ENCODE data around the gene CDCA7L.

The CDCA7L gene

DNA sequence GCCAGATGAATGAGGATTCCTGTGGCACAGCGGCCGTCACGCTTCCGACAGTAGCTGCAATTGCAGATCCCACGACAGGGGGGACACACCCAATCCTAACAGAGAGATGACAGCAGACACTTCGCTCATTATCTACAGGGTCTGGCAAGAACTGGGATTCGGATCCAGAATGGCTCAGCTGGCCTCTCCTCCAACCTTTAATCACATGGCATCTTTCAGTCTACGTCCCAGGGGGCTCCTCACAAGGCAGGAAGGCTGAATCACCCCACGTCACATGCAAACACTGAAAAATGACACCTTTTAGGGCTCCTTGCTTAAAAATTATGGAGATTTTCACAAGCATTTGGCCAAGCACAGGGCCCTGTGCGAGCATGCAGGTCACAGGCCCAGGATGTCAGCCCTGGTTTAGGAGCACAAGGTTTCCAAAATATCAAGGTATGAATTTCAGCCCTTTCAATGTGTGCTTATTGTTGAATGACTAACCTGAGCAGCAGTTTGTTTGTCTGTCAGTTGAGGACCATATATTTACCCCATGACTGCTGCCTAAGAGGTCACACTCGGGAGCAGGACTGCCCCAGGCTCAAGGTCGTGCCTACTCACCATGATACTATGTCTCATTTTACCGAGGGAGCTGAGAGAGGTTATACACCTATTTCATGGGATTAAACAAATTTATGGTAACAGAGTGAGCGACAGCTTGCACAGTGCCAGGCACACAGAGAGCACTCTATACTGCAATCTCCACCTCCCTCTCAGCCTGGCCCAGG lies 42.5 kb downstream of the CDCA7L start:
- no peaks in the 10 kb centered on the region for H3K4me1 ChIP-seq (ENCODE audit: control insufficient read depth, low read length)
- no peaks in the 10 kb centered on the region for H3K9me2 ChIP-seq (replicated peaks; ENCODE audit: control insufficient read depth, low read length)
- no peaks in the 10 kb centered on the region for H3F3A ChIP-seq (ENCODE audit: control insufficient read depth, insufficient read depth)
- H3K4me3 ChIP-seq (ENCODE audit: low read length), result no peak overlapping the region
- TF ChIP-seq, protein P1, sequence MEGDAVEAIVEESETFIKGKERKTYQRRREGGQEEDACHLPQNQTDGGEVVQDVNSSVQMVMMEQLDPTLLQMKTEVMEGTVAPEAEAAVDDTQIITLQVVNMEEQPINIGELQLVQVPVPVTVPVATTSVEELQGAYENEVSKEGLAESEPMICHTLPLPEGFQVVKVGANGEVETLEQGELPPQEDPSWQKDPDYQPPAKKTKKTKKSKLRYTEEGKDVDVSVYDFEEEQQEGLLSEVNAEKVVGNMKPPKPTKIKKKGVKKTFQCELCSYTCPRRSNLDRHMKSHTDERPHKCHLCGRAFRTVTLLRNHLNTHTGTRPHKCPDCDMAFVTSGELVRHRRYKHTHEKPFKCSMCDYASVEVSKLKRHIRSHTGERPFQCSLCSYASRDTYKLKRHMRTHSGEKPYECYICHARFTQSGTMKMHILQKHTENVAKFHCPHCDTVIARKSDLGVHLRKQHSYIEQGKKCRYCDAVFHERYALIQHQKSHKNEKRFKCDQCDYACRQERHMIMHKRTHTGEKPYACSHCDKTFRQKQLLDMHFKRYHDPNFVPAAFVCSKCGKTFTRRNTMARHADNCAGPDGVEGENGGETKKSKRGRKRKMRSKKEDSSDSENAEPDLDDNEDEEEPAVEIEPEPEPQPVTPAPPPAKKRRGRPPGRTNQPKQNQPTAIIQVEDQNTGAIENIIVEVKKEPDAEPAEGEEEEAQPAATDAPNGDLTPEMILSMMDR (IDR thresholded peaks at IDR 0.05; ENCODE audit: low read depth, low read length, poor library complexity, severe bottlenecking), result no peak
- TF ChIP-seq EZH2phosphoT487 (IDR thresholded peaks at IDR 0.05; ENCODE audit: borderline replicate concordance, low read length), result no peak
- H3K9me3 ChIP-seq (ENCODE audit: control insufficient read depth, insufficient read depth, low read length), result no peaks in the 10 kb centered on the region
- no peaks in the 10 kb centered on the region for H3K79me2 ChIP-seq (ENCODE audit: control insufficient read depth, low read length)
- H3K36me3 ChIP-seq (ENCODE audit: control insufficient read depth, low read length), result peaks cover 96% of the 10 kb centered on the region
- no peaks in the 10 kb centered on the region for H3K27me3 ChIP-seq (ENCODE audit: control insufficient read depth, low read length)
- H4K20me1 ChIP-seq (ENCODE audit: control insufficient read depth, insufficient read depth, low read depth, low read length), result no peaks in the 10 kb centered on the region
- H3K4me2 ChIP-seq (ENCODE audit: low read length), result no peak overlapping the region
- H3K27ac ChIP-seq (ENCODE audit: low read depth, low read length), result no peak overlapping the region

DNA sequence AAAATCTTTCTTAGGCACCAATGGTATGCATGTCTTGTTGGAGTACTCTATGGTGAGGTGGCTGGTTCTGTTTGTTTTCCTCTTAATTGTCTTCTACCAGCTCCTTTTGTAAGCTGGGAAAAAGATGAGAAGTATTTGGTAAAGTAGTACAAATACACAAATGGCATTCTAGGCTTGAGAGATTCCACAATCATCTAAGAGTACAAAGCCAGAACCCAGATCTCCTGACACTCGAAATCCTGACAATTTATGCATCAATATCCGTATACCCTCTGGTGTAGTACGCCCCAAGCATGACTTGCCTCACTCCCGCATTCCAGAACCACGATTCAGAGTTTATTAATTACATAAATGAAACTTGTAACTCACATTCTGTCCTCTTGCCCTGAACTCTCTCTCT lies 43.5 kb downstream of the CDCA7L start:
- no peaks in the 10 kb centered on the region for H3K27me3 ChIP-seq (ENCODE audit: control insufficient read depth, low read length)
- H3K27ac ChIP-seq (ENCODE audit: low read depth, low read length), result no peak overlapping the region
- no peak overlapping the region for H3K4me3 ChIP-seq (ENCODE audit: low read length)
- H3K4me2 ChIP-seq (ENCODE audit: low read length), result no peak overlapping the region
- TF ChIP-seq, protein P1 (IDR thresholded peaks at IDR 0.05; ENCODE audit: low read depth, low read length, poor library complexity, severe bottlenecking), result no peak
- TF ChIP-seq EZH2phosphoT487 (IDR thresholded peaks at IDR 0.05; ENCODE audit: borderline replicate concordance, low read length), result no peak
- H3F3A ChIP-seq (ENCODE audit: control insufficient read depth, insufficient read depth), result no peaks in the 10 kb centered on the region
- no peaks in the 10 kb centered on the region for H3K9me3 ChIP-seq (ENCODE audit: control insufficient read depth, insufficient read depth, low read length)
- H4K20me1 ChIP-seq (ENCODE audit: control insufficient read depth, insufficient read depth, low read depth, low read length), result no peaks in the 10 kb centered on the region
- H3K4me1 ChIP-seq (ENCODE audit: control insufficient read depth, low read length), result no peaks in the 10 kb centered on the region
- H3K79me2 ChIP-seq (ENCODE audit: control insufficient read depth, low read length), result no peaks in the 10 kb centered on the region
- H3K36me3 ChIP-seq (ENCODE audit: control insufficient read depth, low read length), result peaks cover 87% of the 10 kb centered on the region
- H3K9me2 ChIP-seq (replicated peaks; ENCODE audit: control insufficient read depth, low read length), result no peaks in the 10 kb centered on the region

DNA sequence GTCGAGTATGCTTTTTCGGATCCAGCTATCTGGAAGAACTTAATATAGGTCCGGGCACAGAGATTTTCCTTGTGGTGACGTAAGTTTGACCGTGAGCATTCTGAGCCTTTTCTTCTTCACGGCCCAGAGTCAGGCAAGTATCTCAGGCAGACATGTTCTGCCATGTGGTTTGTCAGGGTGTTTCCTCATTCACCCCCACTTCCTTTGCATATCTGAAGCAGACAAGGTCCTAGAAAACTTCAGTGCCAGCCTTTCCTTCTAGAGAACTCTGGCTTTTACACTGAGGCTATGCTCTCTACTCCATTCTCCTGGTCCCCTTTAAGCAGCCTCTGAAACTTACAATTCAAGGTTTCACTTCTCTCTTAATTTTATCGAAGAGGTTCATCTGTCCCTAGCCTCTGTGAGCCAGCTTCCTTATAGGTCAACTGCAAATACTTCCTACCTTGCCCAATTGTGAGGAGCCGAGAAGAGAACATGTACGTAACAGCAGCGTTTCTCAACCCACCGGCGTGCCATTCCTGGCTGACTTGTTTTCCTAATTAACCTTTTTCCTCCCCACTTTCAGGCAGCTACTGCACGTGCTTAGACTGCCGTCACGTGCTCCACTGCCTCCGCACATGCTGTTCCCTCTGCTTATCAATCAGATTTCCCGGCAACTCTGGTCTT lies 47.3 kb downstream of the CDCA7L start:
- peaks cover 49% of the 10 kb centered on the region for H3K36me3 ChIP-seq (ENCODE audit: control insufficient read depth, low read length)
- no peaks in the 10 kb centered on the region for H3K79me2 ChIP-seq (ENCODE audit: control insufficient read depth, low read length)
- no peaks in the 10 kb centered on the region for H3K4me1 ChIP-seq (ENCODE audit: control insufficient read depth, low read length)
- no peak overlapping the region for H3K4me3 ChIP-seq (ENCODE audit: low read length)
- no peak overlapping the region for H3K4me2 ChIP-seq (ENCODE audit: low read length)
- H3K27ac ChIP-seq (ENCODE audit: low read depth, low read length), result no peak overlapping the region
- no peaks in the 10 kb centered on the region for H3K27me3 ChIP-seq (ENCODE audit: control insufficient read depth, low read length)
- no peaks in the 10 kb centered on the region for H3K9me2 ChIP-seq (replicated peaks; ENCODE audit: control insufficient read depth, low read length)
- H3K9me3 ChIP-seq (ENCODE audit: control insufficient read depth, insufficient read depth, low read length), result no peaks in the 10 kb centered on the region
- TF ChIP-seq, protein P1 (IDR thresholded peaks at IDR 0.05; ENCODE audit: low read depth, low read length, poor library complexity, severe bottlenecking), result no peak
- TF ChIP-seq EZH2phosphoT487 (IDR thresholded peaks at IDR 0.05; ENCODE audit: borderline replicate concordance, low read length), result no peak
- no peaks in the 10 kb centered on the region for H3F3A ChIP-seq (ENCODE audit: control insufficient read depth, insufficient read depth)
- H4K20me1 ChIP-seq (ENCODE audit: control insufficient read depth, insufficient read depth, low read depth, low read length), result no peaks in the 10 kb centered on the region
